MM.1S (cell line): ENCODE measurements around the gene RGS17.

ENCODE experiments used
- DNase-seq: peaks from one replicate; pipeline ENCODE4 v3.0.0-alpha.2; 2015
- H2AFZ ChIP-seq: fragments of 300-600 bp; sonication (generic); 2 replicates; pipeline ENCODE4 v1.6.0; 2016; ENCODE audit warnings: antibody characterized with exemption, low read length
- H3F3A ChIP-seq: fragments of 300-600 bp; sonication (generic); 2 replicates; pipeline ENCODE4 v1.6.1; 2016; ENCODE audit warnings: mild to moderate bottlenecking, antibody characterized with exemption, low read length, moderate library complexity, mixed read lengths; ENCODE audit not compliant: insufficient read depth
- H3K27ac ChIP-seq: fragments of 300-600 bp; sonication (generic); 2 replicates; pipeline ENCODE4 v1.5.1; 2016; ENCODE audit warnings: mild to moderate bottlenecking, low read length
- H3K27me3 ChIP-seq: fragments of 300-600 bp; sonication (generic); replicated peaks from 2 replicates; pipeline ENCODE4 v1.6.0; 2016; ENCODE audit warnings: low read length; ENCODE audit not compliant: insufficient read depth
- H3K36me3 ChIP-seq: fragments of 300-600 bp; sonication (generic); replicated peaks from 2 replicates; pipeline ENCODE4 v1.6.1; 2016; ENCODE audit warnings: mild to moderate bottlenecking, low read length, mixed read lengths; ENCODE audit not compliant: insufficient read depth
- H3K4me1 ChIP-seq: fragments of 300-600 bp; sonication (generic); 2 replicates; pipeline ENCODE4 v1.6.1; 2016; ENCODE audit warnings: low read length, mixed read lengths
- H3K4me2 ChIP-seq: fragments of 300-600 bp; sonication (generic); 2 replicates; pipeline ENCODE4 v1.6.0; 2016; ENCODE audit warnings: low read depth, low read length
- H3K4me3 ChIP-seq: fragments of 300-600 bp; sonication (generic); 2 replicates; pipeline ENCODE4 v1.5.1; 2016; ENCODE audit warnings: low read length, mixed read lengths
- H3K79me2 ChIP-seq: fragments of 300-600 bp; sonication (generic); 2 replicates; pipeline ENCODE4 v1.6.1; 2016; ENCODE audit warnings: mixed run types, low read length, mixed read lengths
- H3K9ac ChIP-seq: fragments of 300-600 bp; sonication (generic); 2 replicates; pipeline ENCODE4 v1.6.1; 2016; ENCODE audit warnings: low read length, mixed read lengths
- H3K9me2 ChIP-seq: fragments of 300-600 bp; sonication (generic); replicated peaks from 2 replicates; pipeline ENCODE4 v1.6.1; 2016; ENCODE audit warnings: mild to moderate bottlenecking, low read length, mixed read lengths; ENCODE audit not compliant: insufficient read depth
- H3K9me3 ChIP-seq: fragments of 300-600 bp; sonication (generic); replicated peaks from 2 replicates; pipeline ENCODE4 v1.6.1; 2016; ENCODE audit warnings: mild to moderate bottlenecking, low read length, mixed read lengths; ENCODE audit not compliant: insufficient read depth
- H4K20me1 ChIP-seq: fragments of 300-600 bp; sonication (generic); 2 replicates; pipeline ENCODE4 v1.6.1; 2016; ENCODE audit warnings: mild to moderate bottlenecking, low read length, moderate library complexity, mixed read lengths; ENCODE audit not compliant: insufficient read depth
- CTCF ChIP-seq: fragments of 300-600 bp; sonication (generic); IDR thresholded peaks from 2 replicates; pipeline ENCODE4 v1.5.1; 2016; ENCODE audit warnings: antibody characterized with exemption, low read length, mixed read lengths
- EZH2 ChIP-seq: fragments of 300-600 bp; sonication (generic); optimal IDR thresholded peaks from 2 replicates; pipeline ENCODE3; 2017; ENCODE audit warnings: low read depth, mild to moderate bottlenecking, antibody characterized with exemption, low read length, mixed read lengths
- EZH2phosphoT487 ChIP-seq: fragments of 300-600 bp; sonication (generic); IDR thresholded peaks from 2 replicates; pipeline ENCODE4 v1.6.1; 2018; ENCODE audit warnings: antibody characterized with exemption, low read length

The RGS17 gene

GRCh38 chr6:153044295-153044694 lies 86.8 kb downstream of the RGS17 start:
- no peak for TF ChIP-seq CTCF
- TF ChIP-seq EZH2 = no peak
- TF ChIP-seq EZH2phosphoT487 = no peak
- no peak overlapping the region for H3K9ac ChIP-seq
- no peaks in the 10 kb centered on the region for H3K4me1 ChIP-seq
- no peaks in the 10 kb centered on the region for H4K20me1 ChIP-seq
- H3K4me2 ChIP-seq = no peak overlapping the region
- no peak overlapping the region for H3K4me3 ChIP-seq
- H3K27me3 ChIP-seq = no peaks in the 10 kb centered on the region
- H3K9me3 ChIP-seq = no peaks in the 10 kb centered on the region
- no peak overlapping the region for H3K27ac ChIP-seq
- H3K9me2 ChIP-seq = no peaks in the 10 kb centered on the region
- H3F3A ChIP-seq = no peaks in the 10 kb centered on the region
- no peak for DNase-seq
- H2AFZ ChIP-seq = no peak overlapping the region
- H3K36me3 ChIP-seq = no peaks in the 10 kb centered on the region
- no peaks in the 10 kb centered on the region for H3K79me2 ChIP-seq

GRCh38 chr6:153043719-153044118 lies 87.4 kb downstream of the RGS17 start:
- no peaks in the 10 kb centered on the region for H3K4me1 ChIP-seq
- H2AFZ ChIP-seq = no peak overlapping the region
- no peak overlapping the region for H3K27ac ChIP-seq
- no peak for DNase-seq
- H3K27me3 ChIP-seq = no peaks in the 10 kb centered on the region
- H3K36me3 ChIP-seq = no peaks in the 10 kb centered on the region
- H3K9ac ChIP-seq = no peak overlapping the region
- no peak overlapping the region for H3K4me2 ChIP-seq
- H3K4me3 ChIP-seq = no peak overlapping the region
- H4K20me1 ChIP-seq = no peaks in the 10 kb centered on the region
- no peak for TF ChIP-seq CTCF
- TF ChIP-seq EZH2phosphoT487 = no peak
- TF ChIP-seq EZH2 = no peak
- H3K9me3 ChIP-seq = no peaks in the 10 kb centered on the region
- no peaks in the 10 kb centered on the region for H3K9me2 ChIP-seq
- H3F3A ChIP-seq = no peaks in the 10 kb centered on the region
- H3K79me2 ChIP-seq = no peaks in the 10 kb centered on the region

- no peaks in the 10 kb centered on the region for H3K27me3 ChIP-seq
- H3K9ac ChIP-seq = no peak overlapping the region
- H3K27ac ChIP-seq = no peak overlapping the region
- no peaks in the 10 kb centered on the region for H3F3A ChIP-seq
- no peaks in the 10 kb centered on the region for H3K79me2 ChIP-seq
- no peaks in the 10 kb centered on the region for H4K20me1 ChIP-seq
- no peak for DNase-seq
- H3K4me1 ChIP-seq = no peaks in the 10 kb centered on the region
- H3K4me2 ChIP-seq = no peak overlapping the region
- H3K9me2 ChIP-seq = no peaks in the 10 kb centered on the region
- no peak overlapping the region for H2AFZ ChIP-seq
- H3K36me3 ChIP-seq = no peaks in the 10 kb centered on the region
- H3K4me3 ChIP-seq = no peak overlapping the region
- H3K9me3 ChIP-seq = no peaks in the 10 kb centered on the region
- TF ChIP-seq EZH2 (no peak), EZH2phosphoT487 (no peak), CTCF (no peak)
Observed at GRCh38 chr6:153038378-153039057, 92.6 kb downstream of the RGS17 start.
